MM.1S (cell line): Measurements from ENCODE around the gene DLX1.

Experiments used
- CTCF ChIP-seq: fragments of 300-600 bp; sonication (generic); IDR thresholded peaks from 2 replicates; pipeline ENCODE4 v1.5.1; 2016; ENCODE audit warnings: antibody characterized with exemption, low read length, mixed read lengths
- EZH2 ChIP-seq: fragments of 300-600 bp; sonication (generic); optimal IDR thresholded peaks from 2 replicates; pipeline ENCODE3; 2017; ENCODE audit warnings: low read depth, mild to moderate bottlenecking, antibody characterized with exemption, low read length, mixed read lengths

DNA sequence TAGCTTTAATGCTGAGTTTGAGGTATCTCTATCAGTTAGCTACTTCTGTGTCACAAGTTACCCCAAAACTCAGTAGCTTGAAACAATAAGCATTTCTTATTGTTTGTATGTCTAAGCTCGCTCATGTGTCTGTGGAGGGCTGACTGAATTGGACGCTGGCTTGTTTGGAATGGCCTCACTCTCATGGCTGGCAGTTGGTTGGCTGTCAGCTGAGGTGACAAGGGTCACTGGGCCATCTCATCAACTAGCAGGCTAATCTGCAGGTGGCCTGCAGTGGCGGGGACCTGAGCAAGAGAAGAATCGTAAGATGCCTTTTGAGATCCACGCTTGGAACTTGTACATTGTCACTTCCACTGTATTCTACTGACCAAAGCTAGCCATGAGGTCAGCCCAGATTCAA lies 30.8 kb downstream of the DLX1 start:
- TF ChIP-seq CTCF (no peak), EZH2 (no peak)
